Fibroblast of lung (primary cell): ENCODE results near the gene CRELD1. TPM values are rescaled to one million over a fixed set of nuclear protein-coding genes. Genes with fewer than 3 reads are reported as not detected.

Source experiments
- DNase-seq, 2 donors: peaks; one replicate each; pipeline versions ENCODE4 v3.0.0 to v3.0.0-alpha.2; 2010; ENCODE audit warnings: low read depth in 2 of 2
- H2AFZ ChIP-seq: 2 replicates; pipeline ENCODE4 v1.5.1; 2012; ENCODE audit warnings: low read length, control low read depth, inconsistent platforms
- H3K27ac ChIP-seq: 2 replicates; pipeline ENCODE4 v1.5.1; 2011; ENCODE audit warnings: low read length, control low read depth; ENCODE audit not compliant: insufficient read depth
- H3K27me3 ChIP-seq: 2 replicates; pipeline ENCODE4 v1.5.1; 2011; ENCODE audit warnings: mild to moderate bottlenecking, low read length; ENCODE audit not compliant: control insufficient read depth, insufficient read depth
- H3K36me3 ChIP-seq: 2 replicates; pipeline ENCODE4 v1.5.1; 2011; ENCODE audit warnings: low read length; ENCODE audit not compliant: control insufficient read depth, insufficient read depth
- H3K4me1 ChIP-seq: 2 replicates; pipeline ENCODE4 v1.5.1; 2011; ENCODE audit warnings: low read length; ENCODE audit not compliant: control insufficient read depth, insufficient read depth; ENCODE audit errors: extremely low read depth
- H3K4me2 ChIP-seq: 2 replicates; pipeline ENCODE4 v1.5.1; 2011; ENCODE audit warnings: low read length, control low read depth; ENCODE audit not compliant: insufficient read depth; ENCODE audit errors: extremely low read depth
- H3K4me3 ChIP-seq, 4 experiments: fragments of 200-600 bp in 1 of 4; sonication (generic) in 1 of 4; replicated peaks in 1 of 4; 2 replicates each; pipeline ENCODE4 v1.5.1; 2011 to 2016; ENCODE audit warnings: low read length in 4 of 4, low read depth in 3 of 4, mild to moderate bottlenecking in 3 of 4, control low read depth in 2 of 4, inconsistent platforms in 1 of 4, mixed read lengths in 1 of 4; ENCODE audit not compliant: insufficient read depth in 1 of 4; ENCODE audit errors: control extremely low read depth in 1 of 4
- H3K79me2 ChIP-seq: 2 replicates; pipeline ENCODE4 v1.5.1; 2012; ENCODE audit warnings: mild to moderate bottlenecking, low read length, inconsistent platforms; ENCODE audit not compliant: control insufficient read depth, insufficient read depth
- H3K9ac ChIP-seq: 2 replicates; pipeline ENCODE4 v1.5.1; 2011; ENCODE audit warnings: mild to moderate bottlenecking, low read length, control low read depth; ENCODE audit not compliant: insufficient read depth
- H3K9me3 ChIP-seq: 2 replicates; pipeline ENCODE4 v1.5.1; 2012; ENCODE audit warnings: low read depth, low read length; ENCODE audit not compliant: control insufficient read depth, insufficient read depth
- H4K20me1 ChIP-seq: 2 replicates; pipeline ENCODE4 v1.5.1; 2011; ENCODE audit warnings: low read length; ENCODE audit not compliant: control insufficient read depth, insufficient read depth; ENCODE audit errors: extremely low read depth
- CTCF ChIP-seq, 2 donors: IDR thresholded peaks in 1 of 2; conservative IDR thresholded peaks in 1 of 2; 1 replicate in 1 of 2; 2 replicates in 1 of 2; pipeline ENCODE4 v1.5.1; 2011 to 2012; ENCODE audit warnings: low read length in 2 of 2, control low read depth in 1 of 2, inconsistent platforms in 1 of 2, low read depth in 1 of 2, mild to moderate bottlenecking in 1 of 2
- EZH2 ChIP-seq: IDR thresholded peaks from 2 replicates; pipeline ENCODE4 v1.5.1; 2012; ENCODE audit warnings: low read length, control low read depth, mild to moderate bottlenecking; ENCODE audit errors: missing control alignments
- polyA plus RNA-seq, 2 donors: library from polyadenylated mRNA; depleted of rRNA in 1 of 2; stranded (reverse) in 1 of 2; unstranded in 1 of 2; fragments of >200 nt; gene quantifications; 2 replicates each; pipeline ENCODE4 v1.2.1, GENCODE V29; 2011 to 2012; ENCODE audit warnings: missing spikeins in 1 of 2
- total RNA-seq: library from RNA; depleted of rRNA; stranded (reverse); fragments of >200 nt; gene quantifications from 2 replicates; pipeline ENCODE4 v1.2.1, GENCODE V29; 2014

The CRELD1 gene
- total and polyA plus RNA-seq, 2 donors (not counting 1 experiment from before 2014, with no cell fraction given) = 23.8 to 50.2 TPM

- TF ChIP-seq CTCF (conservative IDR thresholded peaks at IDR 0.05 in 1 of 2, IDR thresholded peaks at IDR 0.05 in 1 of 2; ENCODE audit: low read depth in 1 of 2, low read length in 2 of 2) (no peak), EZH2 (no peak)
- H3K4me2 ChIP-seq = peak within 1 kb of the TSS; percentile 83
- H3K36me3 ChIP-seq = no peaks in the 10 kb centered on the region
- peak within 1 kb of the TSS; percentile 42 for H2AFZ ChIP-seq
- H3K27ac ChIP-seq = no peak within 1 kb of the TSS
- no peak within 1 kb of the TSS for H3K9ac ChIP-seq
- no peaks in the 10 kb centered on the region for H4K20me1 ChIP-seq
- peak within 1 kb of the TSS; percentile 22 to 74 (median 50) for H3K4me3 ChIP-seq
- peak; percentile 42 to 45 for DNase-seq
- no peaks in the 10 kb centered on the region for H3K79me2 ChIP-seq
- H3K4me1 ChIP-seq = peaks cover 10% of the 10 kb centered on the region
- no peaks in the 10 kb centered on the region for H3K9me3 ChIP-seq
- no peaks in the 10 kb centered on the region for H3K27me3 ChIP-seq
Observed at GRCh38 chr3:9951962-9952805, 18.6 kb downstream of the CRELD1 start, which contains the start of gene PRRT3. Gene PRRT3, minus strand, starts transcription at chr3:9952408. Its CDS starts 2,293 bp downstream, at chr3:9950115.

GRCh38 chr3:9955067-9955502 lies 21.5 kb downstream of the CRELD1 start:
- H3K36me3 ChIP-seq = no peaks in the 10 kb centered on the region
- H3K4me3 ChIP-seq = no peak overlapping the region
- no peaks in the 10 kb centered on the region for H3K79me2 ChIP-seq
- H3K27me3 ChIP-seq = no peaks in the 10 kb centered on the region
- H3K4me2 ChIP-seq = no peak overlapping the region
- H2AFZ ChIP-seq = no peak overlapping the region
- H3K9me3 ChIP-seq = no peaks in the 10 kb centered on the region
- peak; percentile 33 to 40 for DNase-seq
- no peak for TF ChIP-seq CTCF (conservative IDR thresholded peaks at IDR 0.05 in 1 of 2, IDR thresholded peaks at IDR 0.05 in 1 of 2; ENCODE audit: low read depth in 1 of 2, low read length in 2 of 2)
- no peak for TF ChIP-seq EZH2
- no peaks in the 10 kb centered on the region for H4K20me1 ChIP-seq
- H3K9ac ChIP-seq = no peak overlapping the region
- no peak overlapping the region for H3K27ac ChIP-seq
- H3K4me1 ChIP-seq = peaks cover 5% of the 10 kb centered on the region

GRCh38 chr3:9955611-9956352 lies 22.1 kb downstream of the CRELD1 start:
- no peaks in the 10 kb centered on the region for H4K20me1 ChIP-seq
- H3K27me3 ChIP-seq = no peaks in the 10 kb centered on the region
- H3K9ac ChIP-seq = no peak overlapping the region
- H3K4me3 ChIP-seq = no peak overlapping the region
- H3K79me2 ChIP-seq = no peaks in the 10 kb centered on the region
- no peaks in the 10 kb centered on the region for H3K36me3 ChIP-seq
- H3K4me2 ChIP-seq = no peak overlapping the region
- no peak for TF ChIP-seq CTCF (conservative IDR thresholded peaks at IDR 0.05 in 1 of 2, IDR thresholded peaks at IDR 0.05 in 1 of 2; ENCODE audit: low read depth in 1 of 2, low read length in 2 of 2)
- TF ChIP-seq EZH2 = no peak
- no peak overlapping the region for H2AFZ ChIP-seq
- DNase-seq = peak in 1 of 2 donors; percentile 47
- no peak overlapping the region for H3K27ac ChIP-seq
- H3K4me1 ChIP-seq = peaks cover 5% of the 10 kb centered on the region
- H3K9me3 ChIP-seq = no peaks in the 10 kb centered on the region
